HepG2 (cell line): ENCODE results near the gene MICAL3.

Source experiments
- ONECUT2 ChIP-seq: sonication (generic); formaldehyde crosslinking; IDR thresholded peaks from 2 replicates; pipeline ENCODE4 v1.4.0; 2020; ENCODE audit warnings: missing genetic modification reagents
- PTBP1 ChIP-seq: fragments of 200-400 bp; formaldehyde crosslinking; IDR thresholded peaks from 2 replicates; pipeline ENCODE4 v1.6.1; 2018; ENCODE audit warnings: low read length, low read depth; ENCODE audit not compliant: poor library complexity, severe bottlenecking
- RXRA ChIP-seq: sonication (generic); formaldehyde crosslinking; IDR thresholded peaks from 2 replicates; pipeline ENCODE4 v1.5.1; 2020; ENCODE audit warnings: missing genetic modification reagents
- SMARCE1 ChIP-seq: fragments of 450-650 bp; IDR thresholded peaks from 2 replicates; pipeline ENCODE4 v1.6.1; 2017; ENCODE audit warnings: borderline replicate concordance
- ZNF143 ChIP-seq: sonication (generic); formaldehyde crosslinking; IDR thresholded peaks from 2 replicates; pipeline ENCODE4 v1.4.0; 2020; ENCODE audit warnings: missing genetic modification reagents
- ZNF160 ChIP-seq: sonication (generic); formaldehyde crosslinking; IDR thresholded peaks from 2 replicates; pipeline ENCODE4 v1.8.0; 2022; ENCODE audit warnings: mild to moderate bottlenecking, inconsistent platforms, missing genetic modification reagents
- ZNF274 ChIP-seq: sonication (generic); formaldehyde crosslinking; IDR thresholded peaks from 2 replicates; pipeline ENCODE4 v1.5.1; 2020; ENCODE audit warnings: mild to moderate bottlenecking, missing genetic modification reagents
- ZNF773 ChIP-seq: sonication (generic); formaldehyde crosslinking; IDR thresholded peaks from 2 replicates; pipeline ENCODE4 v1.4.0; 2020; ENCODE audit warnings: missing genetic modification reagents, borderline replicate concordance
- TF ChIP-seq, protein P1 (sequence below): sonication (generic); formaldehyde crosslinking; IDR thresholded peaks from 2 replicates; pipeline ENCODE4 v1.5.0; 2020; ENCODE audit warnings: mild to moderate bottlenecking, missing genetic modification reagents, moderate library complexity
- TF ChIP-seq, protein P2 (sequence below): sonication (generic); formaldehyde crosslinking; IDR thresholded peaks from 2 replicates; pipeline ENCODE4 v1.4.0; 2020; ENCODE audit warnings: mild to moderate bottlenecking, missing genetic modification reagents
- TF ChIP-seq, protein P3 (sequence below): sonication (generic); formaldehyde crosslinking; IDR thresholded peaks from 2 replicates; pipeline ENCODE4 v1.8.0; 2022; ENCODE audit warnings: mild to moderate bottlenecking, missing genetic modification reagents; ENCODE audit not compliant: insufficient replicate concordance
- TF ChIP-seq, protein P4 (sequence below): sonication (generic); formaldehyde crosslinking; IDR thresholded peaks from 2 replicates; pipeline ENCODE4 v1.4.0; 2020; ENCODE audit warnings: mild to moderate bottlenecking, missing genetic modification reagents, borderline replicate concordance
- TF ChIP-seq, protein P5 (sequence below): sonication (generic); formaldehyde crosslinking; IDR thresholded peaks from 2 replicates; pipeline ENCODE4 v1.8.0; 2023; ENCODE audit warnings: mild to moderate bottlenecking, missing genetic modification reagents

DNA sequence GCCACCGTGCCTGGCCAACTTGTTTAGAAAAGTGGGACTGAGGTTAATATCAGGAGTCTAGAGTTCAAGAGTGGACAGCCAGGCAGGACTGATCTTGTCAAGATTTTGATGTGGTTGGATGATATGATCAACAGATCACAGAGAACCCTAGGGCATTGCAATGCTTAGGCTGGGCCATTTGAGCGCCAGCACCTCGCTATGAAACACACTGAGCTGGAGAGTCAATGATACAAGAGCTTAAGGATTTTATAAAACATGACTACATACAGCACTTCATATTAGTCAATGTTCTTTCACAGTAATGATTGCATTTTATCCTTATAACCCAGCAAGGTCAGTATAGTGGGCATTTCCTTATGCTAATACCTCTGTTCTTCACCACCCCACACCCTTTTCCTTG lies 38.1 kb upstream of the MICAL3 start:
- TF ChIP-seq, protein P1, sequence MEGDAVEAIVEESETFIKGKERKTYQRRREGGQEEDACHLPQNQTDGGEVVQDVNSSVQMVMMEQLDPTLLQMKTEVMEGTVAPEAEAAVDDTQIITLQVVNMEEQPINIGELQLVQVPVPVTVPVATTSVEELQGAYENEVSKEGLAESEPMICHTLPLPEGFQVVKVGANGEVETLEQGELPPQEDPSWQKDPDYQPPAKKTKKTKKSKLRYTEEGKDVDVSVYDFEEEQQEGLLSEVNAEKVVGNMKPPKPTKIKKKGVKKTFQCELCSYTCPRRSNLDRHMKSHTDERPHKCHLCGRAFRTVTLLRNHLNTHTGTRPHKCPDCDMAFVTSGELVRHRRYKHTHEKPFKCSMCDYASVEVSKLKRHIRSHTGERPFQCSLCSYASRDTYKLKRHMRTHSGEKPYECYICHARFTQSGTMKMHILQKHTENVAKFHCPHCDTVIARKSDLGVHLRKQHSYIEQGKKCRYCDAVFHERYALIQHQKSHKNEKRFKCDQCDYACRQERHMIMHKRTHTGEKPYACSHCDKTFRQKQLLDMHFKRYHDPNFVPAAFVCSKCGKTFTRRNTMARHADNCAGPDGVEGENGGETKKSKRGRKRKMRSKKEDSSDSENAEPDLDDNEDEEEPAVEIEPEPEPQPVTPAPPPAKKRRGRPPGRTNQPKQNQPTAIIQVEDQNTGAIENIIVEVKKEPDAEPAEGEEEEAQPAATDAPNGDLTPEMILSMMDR = no peak
- TF ChIP-seq, protein P2, sequence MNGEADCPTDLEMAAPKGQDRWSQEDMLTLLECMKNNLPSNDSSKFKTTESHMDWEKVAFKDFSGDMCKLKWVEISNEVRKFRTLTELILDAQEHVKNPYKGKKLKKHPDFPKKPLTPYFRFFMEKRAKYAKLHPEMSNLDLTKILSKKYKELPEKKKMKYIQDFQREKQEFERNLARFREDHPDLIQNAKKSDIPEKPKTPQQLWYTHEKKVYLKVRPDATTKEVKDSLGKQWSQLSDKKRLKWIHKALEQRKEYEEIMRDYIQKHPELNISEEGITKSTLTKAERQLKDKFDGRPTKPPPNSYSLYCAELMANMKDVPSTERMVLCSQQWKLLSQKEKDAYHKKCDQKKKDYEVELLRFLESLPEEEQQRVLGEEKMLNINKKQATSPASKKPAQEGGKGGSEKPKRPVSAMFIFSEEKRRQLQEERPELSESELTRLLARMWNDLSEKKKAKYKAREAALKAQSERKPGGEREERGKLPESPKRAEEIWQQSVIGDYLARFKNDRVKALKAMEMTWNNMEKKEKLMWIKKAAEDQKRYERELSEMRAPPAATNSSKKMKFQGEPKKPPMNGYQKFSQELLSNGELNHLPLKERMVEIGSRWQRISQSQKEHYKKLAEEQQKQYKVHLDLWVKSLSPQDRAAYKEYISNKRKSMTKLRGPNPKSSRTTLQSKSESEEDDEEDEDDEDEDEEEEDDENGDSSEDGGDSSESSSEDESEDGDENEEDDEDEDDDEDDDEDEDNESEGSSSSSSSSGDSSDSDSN = no peak
- TF ChIP-seq ZNF160 (CRISPR knock-in tag) (no peak), PTBP1 (no peak), RXRA (CRISPR knock-in tag) (no peak), ONECUT2 (CRISPR knock-in tag) (no peak), ZNF773 (CRISPR knock-in tag) (no peak), SMARCE1 (no peak), ZNF143 (CRISPR knock-in tag) (no peak), ZNF274 (no peak)
- TF ChIP-seq, protein P3, sequence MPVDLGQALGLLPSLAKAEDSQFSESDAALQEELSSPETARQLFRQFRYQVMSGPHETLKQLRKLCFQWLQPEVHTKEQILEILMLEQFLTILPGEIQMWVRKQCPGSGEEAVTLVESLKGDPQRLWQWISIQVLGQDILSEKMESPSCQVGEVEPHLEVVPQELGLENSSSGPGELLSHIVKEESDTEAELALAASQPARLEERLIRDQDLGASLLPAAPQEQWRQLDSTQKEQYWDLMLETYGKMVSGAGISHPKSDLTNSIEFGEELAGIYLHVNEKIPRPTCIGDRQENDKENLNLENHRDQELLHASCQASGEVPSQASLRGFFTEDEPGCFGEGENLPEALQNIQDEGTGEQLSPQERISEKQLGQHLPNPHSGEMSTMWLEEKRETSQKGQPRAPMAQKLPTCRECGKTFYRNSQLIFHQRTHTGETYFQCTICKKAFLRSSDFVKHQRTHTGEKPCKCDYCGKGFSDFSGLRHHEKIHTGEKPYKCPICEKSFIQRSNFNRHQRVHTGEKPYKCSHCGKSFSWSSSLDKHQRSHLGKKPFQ = no peak
- TF ChIP-seq, protein P4, sequence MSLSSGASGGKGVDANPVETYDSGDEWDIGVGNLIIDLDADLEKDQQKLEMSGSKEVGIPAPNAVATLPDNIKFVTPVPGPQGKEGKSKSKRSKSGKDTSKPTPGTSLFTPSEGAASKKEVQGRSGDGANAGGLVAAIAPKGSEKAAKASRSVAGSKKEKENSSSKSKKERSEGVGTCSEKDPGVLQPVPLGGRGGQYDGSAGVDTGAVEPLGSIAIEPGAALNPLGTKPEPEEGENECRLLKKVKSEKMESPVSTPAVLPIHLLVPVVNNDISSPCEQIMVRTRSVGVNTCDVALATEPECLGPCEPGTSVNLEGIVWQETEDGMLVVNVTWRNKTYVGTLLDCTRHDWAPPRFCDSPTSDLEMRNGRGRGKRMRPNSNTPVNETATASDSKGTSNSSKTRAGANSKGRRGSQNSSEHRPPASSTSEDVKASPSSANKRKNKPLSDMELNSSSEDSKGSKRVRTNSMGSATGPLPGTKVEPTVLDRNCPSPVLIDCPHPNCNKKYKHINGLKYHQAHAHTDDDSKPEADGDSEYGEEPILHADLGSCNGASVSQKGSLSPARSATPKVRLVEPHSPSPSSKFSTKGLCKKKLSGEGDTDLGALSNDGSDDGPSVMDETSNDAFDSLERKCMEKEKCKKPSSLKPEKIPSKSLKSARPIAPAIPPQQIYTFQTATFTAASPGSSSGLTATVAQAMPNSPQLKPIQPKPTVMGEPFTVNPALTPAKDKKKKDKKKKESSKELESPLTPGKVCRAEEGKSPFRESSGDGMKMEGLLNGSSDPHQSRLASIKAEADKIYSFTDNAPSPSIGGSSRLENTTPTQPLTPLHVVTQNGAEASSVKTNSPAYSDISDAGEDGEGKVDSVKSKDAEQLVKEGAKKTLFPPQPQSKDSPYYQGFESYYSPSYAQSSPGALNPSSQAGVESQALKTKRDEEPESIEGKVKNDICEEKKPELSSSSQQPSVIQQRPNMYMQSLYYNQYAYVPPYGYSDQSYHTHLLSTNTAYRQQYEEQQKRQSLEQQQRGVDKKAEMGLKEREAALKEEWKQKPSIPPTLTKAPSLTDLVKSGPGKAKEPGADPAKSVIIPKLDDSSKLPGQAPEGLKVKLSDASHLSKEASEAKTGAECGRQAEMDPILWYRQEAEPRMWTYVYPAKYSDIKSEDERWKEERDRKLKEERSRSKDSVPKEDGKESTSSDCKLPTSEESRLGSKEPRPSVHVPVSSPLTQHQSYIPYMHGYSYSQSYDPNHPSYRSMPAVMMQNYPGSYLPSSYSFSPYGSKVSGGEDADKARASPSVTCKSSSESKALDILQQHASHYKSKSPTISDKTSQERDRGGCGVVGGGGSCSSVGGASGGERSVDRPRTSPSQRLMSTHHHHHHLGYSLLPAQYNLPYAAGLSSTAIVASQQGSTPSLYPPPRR (CRISPR knock-in tag) = no peak
- TF ChIP-seq, protein P5, sequence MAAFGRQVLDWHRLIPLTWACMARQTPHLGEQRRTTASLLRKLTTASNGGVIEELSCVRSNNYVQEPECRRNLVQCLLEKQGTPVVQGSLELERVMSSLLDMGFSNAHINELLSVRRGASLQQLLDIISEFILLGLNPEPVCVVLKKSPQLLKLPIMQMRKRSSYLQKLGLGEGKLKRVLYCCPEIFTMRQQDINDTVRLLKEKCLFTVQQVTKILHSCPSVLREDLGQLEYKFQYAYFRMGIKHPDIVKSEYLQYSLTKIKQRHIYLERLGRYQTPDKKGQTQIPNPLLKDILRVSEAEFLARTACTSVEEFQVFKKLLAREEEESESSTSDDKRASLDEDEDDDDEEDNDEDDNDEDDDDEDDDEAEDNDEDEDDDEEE (CRISPR knock-in tag) = no peak
